ENCODE measurements around the gene MRC1. TPM values are rescaled to one million over a fixed set of nuclear protein-coding genes. Genes with fewer than 3 reads are reported as not detected.
A peak's percentile ranks its signal among the peaks of the same experiment; 100 is the strongest.

The MRC1 gene
- total and polyA plus RNA-seq, 2 donors (not counting 3 experiments of a cell fraction or from before 2014, with no cell fraction given), result 0.03 to 0.13 TPM

DNA sequence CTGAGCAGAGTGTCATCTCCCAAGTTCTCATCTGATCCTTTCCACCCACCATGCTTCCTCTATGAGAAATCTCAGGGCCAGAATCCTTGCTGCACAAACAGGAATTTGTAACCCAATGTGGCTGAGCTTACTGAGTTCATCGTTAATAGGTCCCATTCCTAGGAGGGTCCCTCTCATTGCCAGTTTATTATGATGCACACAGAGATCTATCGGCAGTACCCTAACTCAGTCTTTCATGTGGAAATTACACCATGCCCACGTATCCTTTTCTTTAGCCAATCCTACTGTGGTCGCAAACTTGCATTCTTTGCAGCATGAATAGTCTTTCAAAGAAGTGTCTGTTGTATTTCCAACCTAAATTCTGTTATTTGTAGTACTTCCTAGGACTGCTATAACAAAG, 45.0 kb upstream of the MRC1 start:
- DNase-seq (ENCODE audit: low read depth, low spot score), result no peak
- TF ChIP-seq, protein P1, sequence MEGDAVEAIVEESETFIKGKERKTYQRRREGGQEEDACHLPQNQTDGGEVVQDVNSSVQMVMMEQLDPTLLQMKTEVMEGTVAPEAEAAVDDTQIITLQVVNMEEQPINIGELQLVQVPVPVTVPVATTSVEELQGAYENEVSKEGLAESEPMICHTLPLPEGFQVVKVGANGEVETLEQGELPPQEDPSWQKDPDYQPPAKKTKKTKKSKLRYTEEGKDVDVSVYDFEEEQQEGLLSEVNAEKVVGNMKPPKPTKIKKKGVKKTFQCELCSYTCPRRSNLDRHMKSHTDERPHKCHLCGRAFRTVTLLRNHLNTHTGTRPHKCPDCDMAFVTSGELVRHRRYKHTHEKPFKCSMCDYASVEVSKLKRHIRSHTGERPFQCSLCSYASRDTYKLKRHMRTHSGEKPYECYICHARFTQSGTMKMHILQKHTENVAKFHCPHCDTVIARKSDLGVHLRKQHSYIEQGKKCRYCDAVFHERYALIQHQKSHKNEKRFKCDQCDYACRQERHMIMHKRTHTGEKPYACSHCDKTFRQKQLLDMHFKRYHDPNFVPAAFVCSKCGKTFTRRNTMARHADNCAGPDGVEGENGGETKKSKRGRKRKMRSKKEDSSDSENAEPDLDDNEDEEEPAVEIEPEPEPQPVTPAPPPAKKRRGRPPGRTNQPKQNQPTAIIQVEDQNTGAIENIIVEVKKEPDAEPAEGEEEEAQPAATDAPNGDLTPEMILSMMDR (IDR thresholded peaks at IDR 0.05; ENCODE audit: extremely low read depth in 1 of 2, insufficient read depth in 1 of 2, low read depth in 1 of 2, low read length in 2 of 2), result no peak
- TF ChIP-seq, protein P2, sequence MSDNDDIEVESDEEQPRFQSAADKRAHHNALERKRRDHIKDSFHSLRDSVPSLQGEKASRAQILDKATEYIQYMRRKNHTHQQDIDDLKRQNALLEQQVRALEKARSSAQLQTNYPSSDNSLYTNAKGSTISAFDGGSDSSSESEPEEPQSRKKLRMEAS (IDR thresholded peaks at IDR 0.05; ENCODE audit: insufficient read depth, insufficient read length), result no peak
- TF ChIP-seq FOS (IDR thresholded peaks at IDR 0.05; ENCODE audit: borderline replicate concordance, insufficient read depth, low read length) (no peak), GATA2 (IDR thresholded peaks at IDR 0.05; ENCODE audit: insufficient read depth, insufficient read length, low read depth, low read length) (no peak), JUN (IDR thresholded peaks at IDR 0.05; ENCODE audit: borderline replicate concordance, insufficient read depth, insufficient read length, low read depth) (no peak), EZH2 (IDR thresholded peaks at IDR 0.05; ENCODE audit: borderline replicate concordance, low read depth, low read length, severe bottlenecking) (no peak)
- no peaks in the 10 kb centered on the region for H3K36me3 ChIP-seq (ENCODE audit: control insufficient read depth in 2 of 2, extremely low read depth in 1 of 2, insufficient read depth in 2 of 2, low read length in 2 of 2)
- ChIA-PET POLR2A (no interaction called here), CTCF (no interaction called here)
- H3K4me1 ChIP-seq (ENCODE audit: control insufficient read depth, extremely low read depth, insufficient read depth, low read length), result peaks cover 12% of the 10 kb centered on the region
- H3K27ac ChIP-seq (ENCODE audit: insufficient read depth, low read depth, low read length), result no peak overlapping the region
- no peak overlapping the region for H2AFZ ChIP-seq (ENCODE audit: low read depth, low read length)
- no peak overlapping the region for H3K4me2 ChIP-seq (ENCODE audit: insufficient read depth, low read length)
- no peaks in the 10 kb centered on the region for H3K79me2 ChIP-seq (ENCODE audit: control insufficient read depth, insufficient read depth, low read length)
- no peaks in the 10 kb centered on the region for H3K9me3 ChIP-seq (replicated peaks; ENCODE audit: control insufficient read depth, insufficient read depth, low read length)
- H3K4me3 ChIP-seq (replicated peaks in 1 of 3; ENCODE audit: insufficient read depth in 1 of 3, low read depth in 1 of 3, low read length in 3 of 3), result no peak overlapping the region
- FAIRE-seq, result peak; percentile 24
- BruUV-seq (replicated peaks), result no TSS peak
- no peaks in the 10 kb centered on the region for H4K20me1 ChIP-seq (replicated peaks; ENCODE audit: control insufficient read depth, extremely low read depth, insufficient read depth, low read length)
- no peaks in the 10 kb centered on the region for H3K9me1 ChIP-seq (replicated peaks; ENCODE audit: control insufficient read depth, extremely low read depth, insufficient read depth, low read length)
- intact Hi-C loops (cut with micrococcal nuclease), result no loop called here
- H3K9ac ChIP-seq (replicated peaks; ENCODE audit: extremely low read depth, insufficient read depth, low read length), result no peak overlapping the region
- H3K27me3 ChIP-seq (ENCODE audit: control insufficient read depth in 2 of 2, insufficient read depth in 2 of 2, low read length in 2 of 2), result no peaks in the 10 kb centered on the region
- dilution Hi-C loops (cut with MboI; ENCODE audit: extremely low pct_ligation_motif_present, low sequenced_read_pairs), result no loop called here
